Stimulated activated CD8-positive, alpha-beta memory T cell treated with anti-CD3 and anti-CD28 coated beads, Interleukin-2, amount 100 ng/mL, for 48 hours (primary cell): ENCODE results near the gene OR11A1.
"Not testable (repeated sequence)": the region's sequence is repeated elsewhere in the genome, so short reads cannot be mapped to it uniquely, and the experiment has no call there.

Source experiments
- DNase-seq, 2 donors: peaks; one replicate each; pipeline ENCODE4 v3.0.0-alpha.2; 2020; ENCODE audit warnings: low read depth in 2 of 2

OR11A1 gene

DNA sequence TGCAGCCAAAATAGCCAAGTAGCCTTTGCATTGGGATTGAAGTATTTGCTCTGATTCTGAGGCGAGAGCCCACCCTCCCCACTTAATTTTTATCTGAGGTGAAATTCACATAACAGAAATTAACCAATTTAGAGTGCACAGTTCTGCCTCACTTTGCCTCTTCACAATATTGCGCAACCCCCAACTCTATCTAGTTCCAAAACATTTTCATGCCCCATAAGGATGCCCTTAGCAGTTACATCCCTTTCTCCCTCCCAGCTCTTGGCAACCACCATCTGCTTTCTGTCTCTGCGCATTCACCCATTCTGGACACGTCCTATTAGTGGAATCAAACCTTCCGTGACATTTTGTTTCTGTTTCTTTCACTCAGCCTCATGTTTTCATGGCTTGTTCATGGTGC lies 21.9 kb upstream of the OR11A1 start:
- no peak for DNase-seq

DNA sequence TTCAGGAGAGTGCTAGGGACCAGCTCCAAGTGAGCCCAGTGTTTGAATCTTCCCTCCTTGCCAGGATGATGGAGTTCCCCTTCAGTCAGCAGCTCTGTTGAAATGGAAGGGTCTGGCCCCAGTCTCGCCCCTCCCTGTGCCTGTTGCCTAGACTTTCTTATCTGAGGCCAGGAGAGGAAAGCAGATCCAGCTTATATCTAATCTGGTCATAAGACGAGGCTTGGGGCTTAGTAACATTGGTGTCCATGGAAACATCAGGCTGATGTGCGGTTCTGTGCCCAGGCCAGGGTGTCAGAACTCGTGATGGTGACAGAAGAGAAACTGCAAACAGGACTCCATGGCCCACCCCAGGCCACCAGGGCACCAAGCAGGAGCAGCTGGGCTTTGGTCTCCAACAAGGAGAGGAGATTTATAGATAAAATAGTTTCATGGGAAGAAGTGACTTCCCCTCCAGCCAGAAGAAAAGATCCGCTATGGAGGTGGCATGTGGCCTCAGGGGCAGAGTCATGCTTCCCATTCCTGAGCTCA lies 21.1 kb upstream of the OR11A1 start:
- DNase-seq: no peak

DNA sequence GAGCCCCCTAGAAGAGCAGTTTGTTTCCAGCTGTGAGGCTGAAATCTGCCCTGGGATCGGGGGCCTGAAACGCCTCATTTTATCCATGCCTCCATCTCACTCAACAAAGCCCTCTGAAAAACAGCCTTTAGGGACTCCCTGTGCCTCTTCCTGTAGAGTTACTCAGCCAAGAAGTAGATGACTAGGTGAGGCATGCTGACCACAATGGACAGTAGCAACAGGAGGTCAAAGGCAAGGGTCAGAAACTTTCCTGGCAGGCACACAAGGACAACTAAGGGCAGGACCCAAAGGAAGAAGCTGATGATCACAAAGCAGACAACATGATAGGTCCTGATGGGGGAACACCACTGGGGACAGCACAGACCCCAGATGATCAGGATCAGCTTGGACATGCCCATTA lies 18.1 kb upstream of the OR11A1 start:
- DNase-seq: no peak

DNA sequence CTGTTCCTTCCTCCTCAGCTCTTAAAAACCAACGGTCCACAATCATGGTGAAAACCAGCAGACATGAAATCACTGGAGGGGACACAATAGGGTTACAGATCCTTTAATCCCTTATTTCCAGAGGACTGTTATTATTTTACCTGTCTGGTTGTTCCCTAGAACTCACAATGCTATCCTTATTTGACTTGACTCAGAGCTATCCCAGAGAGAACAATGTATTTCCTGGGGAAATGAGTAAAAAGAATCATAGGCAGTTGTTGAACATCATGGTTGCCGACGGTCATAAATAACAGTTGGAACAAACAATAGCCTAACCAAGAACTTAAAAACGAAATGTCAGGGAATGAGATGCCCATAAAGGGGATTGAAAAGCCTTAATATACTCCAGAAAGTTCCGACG lies 9.4 kb upstream of the OR11A1 start:
- DNase-seq: no peak

DNA sequence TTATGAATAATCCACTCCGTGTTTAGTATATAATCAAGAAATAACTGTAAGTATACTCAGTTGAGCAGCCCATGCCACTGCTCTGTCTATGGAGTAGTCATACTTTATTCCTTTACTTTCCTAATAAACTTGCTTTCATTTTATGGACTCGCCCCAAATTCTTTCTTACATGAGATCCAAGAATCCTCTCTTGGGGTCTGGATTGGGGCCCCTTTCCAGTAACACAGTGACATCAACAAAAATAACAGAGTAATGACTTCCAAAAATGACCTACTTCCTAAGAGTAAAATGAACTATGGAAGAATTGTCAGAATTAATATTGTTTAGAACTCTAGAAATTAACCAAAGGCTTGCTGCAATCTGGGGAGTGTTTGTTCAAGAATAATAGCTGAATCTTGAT lies 8.9 kb upstream of the OR11A1 start:
- no peak for DNase-seq

DNA sequence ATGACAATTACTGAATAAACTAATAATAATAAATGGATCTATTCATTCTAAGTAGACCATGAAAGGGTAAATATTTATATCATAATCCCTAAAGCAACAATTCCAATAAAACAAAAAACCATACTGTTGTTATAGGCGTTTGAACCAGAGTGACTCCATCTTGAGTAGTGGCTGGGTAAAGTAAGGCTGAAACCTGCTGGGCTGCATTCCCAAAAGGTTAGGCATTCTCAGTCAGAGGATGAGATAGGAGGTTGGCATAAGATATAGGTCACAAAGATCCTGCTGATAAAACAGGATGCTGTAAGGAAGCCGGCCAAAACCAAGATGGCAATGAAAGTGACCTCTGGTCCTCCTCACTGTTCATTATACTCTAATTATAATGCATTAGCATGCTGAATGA lies 8.4 kb upstream of the OR11A1 start:
- DNase-seq: no peak

DNA sequence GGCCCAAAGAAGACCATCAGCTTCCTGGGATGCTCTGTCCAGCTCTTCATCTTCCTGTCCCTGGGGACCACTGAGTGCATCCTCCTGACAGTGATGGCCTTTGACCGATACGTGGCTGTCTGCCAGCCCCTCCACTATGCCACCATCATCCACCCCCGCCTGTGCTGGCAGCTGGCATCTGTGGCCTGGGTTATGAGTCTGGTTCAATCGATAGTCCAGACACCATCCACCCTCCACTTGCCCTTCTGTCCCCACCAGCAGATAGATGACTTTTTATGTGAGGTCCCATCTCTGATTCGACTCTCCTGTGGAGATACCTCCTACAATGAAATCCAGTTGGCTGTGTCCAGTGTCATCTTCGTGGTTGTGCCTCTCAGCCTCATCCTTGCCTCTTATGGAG lies 5.2 kb upstream of the OR11A1 start:
- no peak for DNase-seq

DNA sequence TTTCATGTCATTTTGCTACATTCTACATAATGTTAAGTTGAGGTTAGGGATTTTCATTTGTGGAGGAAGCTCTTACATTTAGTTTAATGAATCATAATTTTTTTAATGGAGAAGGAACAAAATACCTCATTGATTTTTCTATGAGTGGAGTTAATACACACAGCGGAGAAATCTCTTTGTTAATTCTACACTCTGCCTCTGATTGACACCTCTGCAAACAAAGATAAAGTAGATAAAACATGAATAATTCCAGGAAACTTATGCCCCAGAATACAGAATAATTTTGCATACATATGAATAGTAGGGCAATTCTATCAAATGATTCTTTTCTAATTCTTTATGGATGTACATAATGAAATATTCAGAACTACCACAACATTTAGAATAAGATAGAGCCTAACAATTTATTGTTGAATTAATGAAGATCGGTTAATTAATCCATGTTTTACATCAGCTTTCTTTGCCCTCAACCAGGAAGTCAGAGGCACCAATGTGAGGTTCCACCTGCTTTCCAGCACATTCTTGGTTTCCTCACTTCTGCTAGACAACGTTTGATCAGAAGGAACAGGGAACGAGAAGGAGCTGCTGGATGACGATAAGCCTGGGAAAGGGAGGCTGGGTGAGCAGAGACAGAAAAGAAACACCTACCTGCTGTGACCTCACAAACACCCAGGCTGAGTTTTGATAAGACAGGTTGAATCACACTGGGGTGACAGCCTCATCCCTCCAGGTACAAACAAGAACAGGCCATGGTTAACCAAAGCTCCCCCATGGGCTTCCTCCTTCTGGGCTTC lies 4.3 kb upstream of the OR11A1 start:
- no peak for DNase-seq

DNA sequence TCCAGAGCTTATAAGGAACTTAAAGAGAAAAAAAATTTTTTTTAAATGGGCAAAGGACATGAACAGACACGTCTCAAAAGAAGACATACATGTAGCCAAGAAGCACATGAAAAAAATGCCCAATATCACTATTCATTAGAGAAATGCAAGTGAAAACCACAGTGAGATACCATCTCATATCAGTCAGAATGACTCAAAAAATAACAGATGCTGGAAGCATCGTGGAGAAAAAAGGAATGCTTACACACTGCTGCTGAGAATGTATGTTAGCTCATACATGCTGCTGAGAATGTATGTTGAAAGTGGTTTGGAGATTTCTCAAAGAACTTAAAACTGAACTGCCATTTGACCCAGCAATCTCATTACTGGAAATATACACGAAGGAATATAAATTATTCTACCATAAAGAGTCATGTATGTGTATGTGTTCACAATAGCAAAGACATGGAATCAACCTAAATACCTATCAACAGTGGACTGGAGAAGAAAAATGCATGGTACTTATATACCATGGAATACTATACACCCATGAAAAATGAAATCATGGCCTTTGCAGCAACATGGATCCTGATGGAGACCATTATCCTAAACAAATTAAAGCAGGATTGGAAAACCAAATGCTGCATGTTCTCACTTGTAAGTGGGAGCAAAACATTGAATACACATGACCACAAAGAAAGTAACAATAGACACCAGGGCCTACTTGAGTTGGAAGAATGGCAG lies 5.2 kb downstream of the OR11A1 start:
- no peak for DNase-seq

DNA sequence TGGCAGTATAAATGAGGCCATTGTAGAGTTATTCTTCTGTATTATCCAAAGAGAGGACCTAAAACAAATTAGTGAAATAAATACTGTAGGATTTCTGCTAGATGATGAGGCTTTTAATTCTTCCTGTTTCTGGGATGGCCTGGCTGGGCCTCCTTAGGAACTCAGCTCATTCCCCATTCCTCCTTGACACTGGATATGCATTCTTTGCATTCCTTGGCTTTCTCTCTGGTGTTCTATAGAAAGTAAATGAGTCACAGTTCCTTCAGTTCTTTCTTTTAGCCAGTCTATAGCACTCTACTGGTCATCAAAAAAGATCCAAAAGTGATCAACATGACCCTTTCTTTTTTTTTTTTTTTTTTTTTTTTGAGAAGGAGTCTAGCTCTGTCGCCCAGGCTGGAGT lies 9.2 kb downstream of the OR11A1 start:
- no peak for DNase-seq

DNA sequence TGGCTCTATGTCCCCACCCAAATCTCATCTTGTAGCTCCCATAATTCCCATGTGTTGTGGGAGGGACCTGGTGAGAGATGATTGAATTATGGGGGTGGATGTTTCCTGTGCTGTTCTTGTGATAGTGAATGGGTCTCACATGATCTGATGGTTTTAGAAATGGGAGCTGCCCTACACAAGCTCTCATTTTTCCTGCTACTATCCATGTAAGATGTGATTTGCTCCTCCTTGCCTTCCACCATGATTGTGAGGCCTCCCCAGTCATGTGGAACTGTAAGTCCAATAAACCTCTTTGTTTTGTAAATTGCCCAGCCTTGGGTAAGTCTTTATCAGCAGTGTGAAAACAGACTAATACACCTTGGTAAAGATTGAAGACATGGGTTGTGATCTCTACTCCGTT lies 12.8 kb downstream of the OR11A1 start:
- not testable (repeated sequence) for DNase-seq

DNA sequence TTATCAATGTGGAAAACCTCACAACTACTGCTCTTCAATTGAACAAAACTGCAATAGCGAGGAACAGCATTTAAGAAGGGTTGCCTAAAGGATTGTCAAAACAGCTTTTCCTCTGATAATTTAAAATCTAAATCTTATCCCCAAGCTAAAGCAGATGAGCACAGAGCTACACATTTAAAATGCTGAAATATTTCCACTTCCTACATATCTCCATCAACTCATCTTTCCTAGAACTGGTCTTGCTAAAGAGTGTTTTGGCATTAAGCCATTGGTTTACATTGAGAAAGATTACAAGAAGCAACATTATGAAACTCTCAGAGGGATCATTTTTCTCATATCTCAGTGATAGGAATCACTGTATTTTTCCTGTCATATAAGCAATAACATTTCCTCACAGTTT lies 14.2 kb downstream of the OR11A1 start:
- DNase-seq: no peak

DNA sequence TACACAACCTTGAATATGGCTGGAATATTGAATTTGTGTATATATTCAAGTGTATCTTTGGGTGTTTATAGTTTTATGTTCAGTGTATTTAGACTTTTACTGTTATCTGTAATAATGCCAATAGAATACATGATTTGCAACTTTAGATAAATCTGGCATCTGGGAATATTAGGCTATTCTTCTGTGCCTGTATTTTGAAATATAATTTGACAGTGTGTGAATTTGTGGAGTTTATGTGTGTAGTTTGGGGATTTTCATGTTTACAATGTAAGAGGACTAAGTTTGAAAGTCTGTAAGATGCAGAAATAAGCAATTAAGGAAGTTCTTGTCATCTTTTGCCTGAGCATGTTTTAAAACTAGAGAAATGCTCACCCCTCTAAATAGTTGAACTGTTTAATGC lies 17.9 kb downstream of the OR11A1 start, which contains the start of gene OR10C1:
TSS of gene OR10C1 (plus strand) at position 301 of the 400 bp plus-strand sequence. CDS start 710 bp downstream, outside the sequence.
- DNase-seq: no peak

DNA sequence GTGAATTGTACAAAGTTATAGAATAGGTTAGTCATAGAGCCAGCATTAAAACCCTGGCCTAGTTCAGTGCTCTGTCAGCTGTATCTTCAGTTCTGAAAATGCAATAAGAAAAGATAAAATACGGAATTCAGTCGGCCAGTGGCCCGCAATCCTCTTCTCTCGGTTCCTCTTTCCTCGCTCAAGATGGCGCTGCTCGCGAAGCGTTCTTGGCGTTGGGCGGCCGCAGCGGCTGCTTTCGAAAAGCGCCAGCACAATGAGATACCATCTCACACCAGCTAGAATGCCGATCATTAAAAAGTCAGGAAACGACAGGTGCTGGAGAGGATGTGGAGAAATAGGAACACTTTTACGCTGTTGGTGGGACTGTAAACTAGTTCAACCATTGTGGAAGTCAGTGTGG lies 20.1 kb downstream of the OR11A1 start:
- DNase-seq: not testable (repeated sequence)

DNA sequence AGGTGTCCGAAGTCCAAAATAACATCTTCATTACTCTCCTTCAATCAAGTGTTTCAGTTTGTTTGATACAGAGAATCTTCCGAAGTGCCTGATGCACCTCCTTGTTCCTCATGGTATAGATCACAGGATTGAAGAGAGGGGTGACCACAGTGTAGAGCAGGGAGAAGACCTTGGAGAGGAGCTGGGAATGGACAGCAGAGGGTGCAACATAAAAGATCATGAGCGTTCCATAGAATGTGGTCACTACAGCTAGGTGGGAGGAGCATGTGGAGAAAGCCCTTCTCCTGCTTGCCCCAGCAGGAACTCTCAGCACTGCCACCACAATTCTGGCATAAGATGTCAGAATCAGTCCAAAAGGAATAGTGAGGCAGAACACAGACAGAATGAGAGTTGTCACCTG lies 30.2 kb downstream of the OR11A1 start:
- DNase-seq: no peak

DNA sequence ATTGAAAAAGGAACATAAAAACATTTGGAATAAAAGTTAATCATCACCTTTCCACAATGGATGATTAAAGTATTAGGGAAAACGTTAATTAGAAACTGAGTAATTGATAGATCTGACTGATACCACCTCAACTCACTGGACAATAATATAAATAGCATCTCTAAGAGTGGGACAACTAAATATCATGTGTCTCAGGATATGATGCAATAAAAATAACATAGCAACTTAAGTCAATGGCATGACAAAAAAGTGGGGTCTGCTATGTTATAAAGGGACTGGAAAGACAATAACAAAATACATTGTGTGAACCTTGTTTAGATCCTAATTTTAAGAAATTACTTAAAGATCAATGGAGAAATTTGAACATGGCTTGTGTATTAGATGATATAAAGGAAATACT lies 31.8 kb downstream of the OR11A1 start:
- no peak for DNase-seq

DNA sequence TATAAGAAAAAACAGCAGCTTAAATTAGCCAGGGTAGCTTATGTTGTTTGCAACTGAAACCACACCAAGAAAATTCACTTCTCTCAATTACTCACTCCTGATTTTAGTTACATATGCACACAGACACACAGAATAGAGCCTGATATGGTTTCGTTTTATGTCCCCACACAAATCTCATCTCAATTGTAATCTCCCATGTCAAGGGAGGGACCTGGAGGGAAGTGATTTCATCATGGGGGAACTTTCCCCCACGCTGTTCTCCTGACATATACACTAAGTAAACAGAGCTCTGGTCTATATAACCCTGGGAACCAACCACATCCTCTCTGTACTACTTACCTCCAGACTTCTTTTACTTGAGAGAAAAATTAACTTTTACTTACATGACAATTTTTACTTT lies 32.3 kb downstream of the OR11A1 start:
- no peak for DNase-seq

DNA sequence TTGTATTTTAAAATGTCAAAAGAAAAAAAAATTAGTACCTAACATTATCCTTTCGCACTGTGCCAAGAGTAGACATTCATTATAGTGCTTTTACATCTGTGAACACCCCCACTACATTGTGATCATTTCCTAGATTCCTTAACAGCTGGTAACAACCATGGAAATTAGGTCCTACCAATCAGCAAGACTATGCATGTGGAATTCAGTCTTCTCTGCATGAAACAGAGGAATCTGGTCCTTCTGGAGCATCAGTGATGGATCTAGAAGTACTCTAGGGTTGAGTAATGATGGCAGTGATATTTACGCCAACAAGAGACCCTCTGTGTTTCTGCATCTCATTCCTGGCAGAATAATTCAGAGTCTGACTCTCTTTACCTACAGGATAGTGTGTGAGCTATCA lies 32.7 kb downstream of the OR11A1 start:
- no peak for DNase-seq

DNA sequence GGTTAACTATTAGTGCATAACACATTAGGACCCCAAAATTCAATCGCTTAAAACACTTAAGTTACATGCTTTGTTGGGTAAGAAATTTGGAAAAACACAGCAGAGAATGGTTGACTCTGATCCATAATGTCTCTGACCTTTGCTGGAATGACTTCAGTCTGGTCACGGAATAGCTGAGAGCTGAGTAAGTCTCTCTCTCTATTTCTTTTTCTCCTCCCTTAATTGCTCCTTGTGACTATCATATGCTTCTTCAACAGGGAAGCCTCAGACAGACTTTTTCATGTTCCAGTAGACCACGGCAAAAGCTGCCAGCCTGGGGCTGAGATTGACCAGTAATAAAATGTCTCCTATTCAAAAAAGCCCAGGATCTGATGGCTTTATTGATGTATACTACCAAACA lies 37.4 kb downstream of the OR11A1 start:
- DNase-seq: no peak

DNA sequence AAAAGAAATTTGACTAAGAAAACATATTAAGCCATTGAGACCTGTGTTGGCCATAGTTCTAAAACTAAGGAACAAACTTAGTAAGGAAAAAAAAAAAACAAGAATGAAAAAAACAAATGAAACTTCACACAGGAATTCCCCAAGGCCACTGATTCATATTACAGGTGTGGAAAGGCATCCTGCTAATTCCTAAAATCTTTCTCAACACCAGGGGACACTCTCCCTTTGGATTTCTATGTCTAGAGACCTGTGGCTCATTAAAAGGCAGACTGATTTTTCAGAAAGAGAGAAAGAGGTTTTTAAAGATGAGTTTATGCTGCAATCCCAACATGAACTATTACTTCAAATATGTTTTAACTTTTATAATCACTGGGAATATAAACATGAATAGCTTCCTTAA lies 42.3 kb downstream of the OR11A1 start, which contains the start of gene OR12D1:
TSS of gene OR12D1 (plus strand) at position 341 of the 400 bp plus-strand sequence.
- no peak for DNase-seq

DNA sequence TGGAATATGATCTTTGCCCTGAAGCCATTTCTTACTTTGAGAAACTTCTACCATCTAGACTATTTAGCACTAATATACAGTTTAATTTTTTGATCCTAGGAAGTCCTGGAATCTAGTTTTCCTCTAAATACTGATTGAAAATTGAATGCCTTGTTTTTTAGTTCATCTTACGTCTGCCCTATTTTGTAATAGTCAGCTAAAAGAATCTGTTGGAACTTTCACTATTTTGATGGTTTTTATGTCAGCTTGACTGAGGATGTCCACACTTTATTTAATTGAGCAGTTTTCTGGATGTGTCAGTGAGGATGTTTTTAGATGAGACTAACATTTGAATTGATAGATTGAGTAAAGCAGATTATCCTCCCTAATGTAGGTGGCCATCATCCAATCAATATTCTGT lies 53.1 kb downstream of the OR11A1 start:
- no peak for DNase-seq

DNA sequence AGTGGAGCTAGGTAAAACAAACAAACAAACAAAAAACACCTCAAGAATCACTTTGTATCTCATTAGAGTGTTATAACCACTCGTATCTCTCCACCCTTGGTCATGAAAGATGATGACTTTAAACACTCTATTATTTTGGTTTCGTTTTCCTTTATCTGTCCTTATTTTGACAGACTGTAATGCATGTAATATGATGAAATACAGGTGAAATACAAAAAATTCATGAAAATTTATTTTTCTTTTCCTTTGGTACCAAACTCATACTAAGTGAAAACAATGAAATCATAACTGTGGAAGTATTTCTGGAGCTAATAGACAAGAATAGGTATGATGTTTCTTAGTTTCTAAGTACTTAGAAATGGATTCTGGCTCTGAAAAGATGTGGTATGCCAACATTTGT lies 57.3 kb downstream of the OR11A1 start:
- DNase-seq: no peak

DNA sequence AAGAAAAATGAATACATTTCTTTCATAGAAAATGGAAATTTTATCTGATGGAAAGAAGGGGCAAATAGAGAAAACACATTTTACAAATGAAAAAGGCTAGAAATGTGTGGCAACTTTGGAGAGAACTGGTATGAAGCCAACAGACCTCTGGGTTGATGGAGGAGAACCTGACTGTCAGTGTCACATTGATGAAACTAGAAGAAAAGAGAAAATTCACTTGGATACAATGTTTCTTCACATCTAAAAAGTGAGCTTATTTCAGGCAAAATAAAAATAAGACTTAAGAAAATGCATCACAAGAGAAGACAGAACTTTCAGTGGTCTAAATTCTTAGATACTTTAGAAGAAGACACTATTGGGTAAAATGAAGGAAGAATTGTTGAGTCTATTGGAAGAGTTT lies 61.5 kb downstream of the OR11A1 start, which contains the start of gene OR12D2:
TSS of gene OR12D2 (plus strand) at position 301 of the 400 bp plus-strand sequence. CDS start 1,069 bp downstream, outside the sequence.
- no peak for DNase-seq
